Ishikawa (cell line): Measurements from ENCODE around the gene HES3.

ENCODE experiments used
- CEBPB ChIP-seq: IDR thresholded peaks from 2 replicates; pipeline ENCODE4 v1.6.1; 2012
- CREB1 ChIP-seq: IDR thresholded peaks from 2 replicates; pipeline ENCODE4 v1.6.1; 2012; ENCODE audit warnings: low read depth
- EGR1 ChIP-seq: IDR thresholded peaks from 2 replicates; pipeline ENCODE4 v1.6.1; 2012
- EP300 ChIP-seq: IDR thresholded peaks from 2 replicates; pipeline ENCODE4 v1.6.1; 2012; ENCODE audit warnings: borderline replicate concordance
- FOXM1 ChIP-seq: IDR thresholded peaks from 2 replicates; pipeline ENCODE4 v1.6.1; 2012; ENCODE audit warnings: low read depth, borderline replicate concordance
- NFIC ChIP-seq: IDR thresholded peaks from 2 replicates; pipeline ENCODE4 v1.6.1; 2012
- RAD21 ChIP-seq: IDR thresholded peaks from 2 replicates; pipeline ENCODE4 v1.6.1; 2012; ENCODE audit warnings: low read depth
- REST ChIP-seq: IDR thresholded peaks from 2 replicates; pipeline ENCODE4 v1.6.1; 2012; ENCODE audit warnings: low read depth, mild to moderate bottlenecking
- TAF1 ChIP-seq: IDR thresholded peaks from 2 replicates; pipeline ENCODE4 v1.6.1; 2012; ENCODE audit warnings: low read depth, mild to moderate bottlenecking
- TCF12 ChIP-seq: IDR thresholded peaks from 2 replicates; pipeline ENCODE4 v1.6.1; 2012; ENCODE audit warnings: low read depth
- TEAD4 ChIP-seq: IDR thresholded peaks from 2 replicates; pipeline ENCODE4 v1.6.1; 2012
- USF1 ChIP-seq: IDR thresholded peaks from 2 replicates; pipeline ENCODE4 v1.6.1; 2012
- YY1 ChIP-seq: IDR thresholded peaks from 2 replicates; pipeline ENCODE4 v1.6.1; 2012; ENCODE audit warnings: low read depth
- ZBTB7A ChIP-seq: IDR thresholded peaks from 2 replicates; pipeline ENCODE4 v1.6.1; 2012; ENCODE audit warnings: low read depth
- TF ChIP-seq, protein P1 (sequence below): IDR thresholded peaks from 2 replicates; pipeline ENCODE4 v1.6.1; 2012

The HES3 gene

GRCh38 chr1:6269720-6270400, 25.9 kb downstream of the HES3 start:
- TF ChIP-seq NFIC (no peak), REST (no peak), USF1 (no peak), YY1 (no peak), TEAD4 (no peak), FOXM1 (no peak), RAD21 (no peak), TAF1 (no peak), EGR1 (no peak)
- TF ChIP-seq, protein P1, sequence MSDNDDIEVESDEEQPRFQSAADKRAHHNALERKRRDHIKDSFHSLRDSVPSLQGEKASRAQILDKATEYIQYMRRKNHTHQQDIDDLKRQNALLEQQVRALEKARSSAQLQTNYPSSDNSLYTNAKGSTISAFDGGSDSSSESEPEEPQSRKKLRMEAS, result no peak

GRCh38 chr1:6270401-6270800, 26.4 kb downstream of the HES3 start:
- TF ChIP-seq CEBPB, result no peak
- no peak for TF ChIP-seq EP300
- no peak for TF ChIP-seq USF1
- TF ChIP-seq TAF1, result no peak
- no peak for TF ChIP-seq RAD21
- TF ChIP-seq NFIC, result no peak
- TF ChIP-seq YY1, result no peak
- no peak for TF ChIP-seq EGR1
- TF ChIP-seq TEAD4, result no peak
- no peak for TF ChIP-seq FOXM1
- no peak for TF ChIP-seq TCF12
- TF ChIP-seq, protein P1, result no peak
- TF ChIP-seq REST, result no peak
- no peak for TF ChIP-seq ZBTB7A
- TF ChIP-seq CREB1, result no peak

DNA sequence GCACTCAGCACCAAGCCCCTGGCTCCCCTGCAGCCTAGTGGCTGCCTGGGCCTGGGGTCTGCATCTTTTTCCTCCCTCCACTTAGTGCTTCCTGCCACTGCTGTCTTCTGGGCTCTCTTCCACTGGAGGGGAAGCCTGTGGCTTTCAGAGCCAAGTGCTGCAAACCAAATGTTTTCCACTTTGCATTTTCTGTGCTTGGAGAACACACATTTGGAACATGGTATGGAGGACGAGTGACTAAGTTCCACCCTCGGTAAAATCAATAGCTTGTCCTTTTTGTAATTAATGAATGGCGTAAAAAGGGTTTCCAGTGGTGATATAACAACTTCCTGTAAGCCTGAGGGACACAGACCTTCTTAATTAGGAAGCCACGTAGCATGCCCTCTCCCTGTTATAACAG, 27.0 kb downstream of the HES3 start:
- TF ChIP-seq FOXM1, result no peak
- TF ChIP-seq, protein P1, result no peak
- TF ChIP-seq EGR1, result no peak
- no peak for TF ChIP-seq TCF12
- no peak for TF ChIP-seq TAF1
- no peak for TF ChIP-seq CREB1
- no peak for TF ChIP-seq RAD21
- TF ChIP-seq TEAD4, result no peak
- no peak for TF ChIP-seq REST
- TF ChIP-seq CEBPB, result no peak
- no peak for TF ChIP-seq NFIC
- TF ChIP-seq EP300, result no peak
- no peak for TF ChIP-seq YY1
- no peak for TF ChIP-seq ZBTB7A
- TF ChIP-seq USF1, result no peak

DNA sequence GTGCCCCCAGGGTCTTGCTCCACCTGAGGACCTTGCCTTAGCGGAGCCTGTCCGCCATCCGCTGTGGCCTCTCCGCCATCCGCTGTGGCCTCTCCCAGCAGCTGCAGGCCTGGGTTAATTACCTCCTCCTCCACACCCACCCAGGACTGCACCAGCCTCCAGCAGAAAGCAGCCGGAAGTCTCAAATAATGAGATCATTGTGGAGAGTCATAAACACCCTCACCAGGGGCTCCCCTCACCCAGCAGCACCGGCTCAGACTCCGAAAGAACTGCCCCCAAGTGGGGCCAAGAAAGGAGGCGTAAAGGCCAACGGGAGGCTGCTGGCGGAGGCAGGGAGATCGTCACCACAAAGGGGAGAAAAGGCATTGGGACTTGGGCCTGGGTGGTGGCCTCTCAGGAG, 27.6 kb downstream of the HES3 start:
- TF ChIP-seq TCF12, result no peak
- TF ChIP-seq RAD21, result no peak
- no peak for TF ChIP-seq CREB1
- TF ChIP-seq REST, result no peak
- TF ChIP-seq EGR1, result no peak
- TF ChIP-seq, protein P1, result no peak
- TF ChIP-seq TAF1, result no peak
- TF ChIP-seq USF1, result no peak
- no peak for TF ChIP-seq TEAD4
- TF ChIP-seq ZBTB7A, result no peak
